Measurements from ENCODE around the gene PHLPP1.
A peak's percentile ranks its signal among the peaks of the same experiment; 100 is the strongest.

PHLPP1 gene

GRCh38 chr18:62953663-62954062 is 238.3 kb downstream of the PHLPP1 start:
- DNase-seq: no peak

GRCh38 chr18:62954366-62954765 is 239.0 kb downstream of the PHLPP1 start:
- peak; percentile 70 for DNase-seq

- DNase-seq: peak; percentile 50
These were observed 242.6 kb downstream of the PHLPP1 start for GRCh38 chr18:62957885-62958472.

GRCh38 chr18:62959481-62959880 is 244.1 kb downstream of the PHLPP1 start:
- no peak for DNase-seq

- DNase-seq: peak; percentile 87
These were observed 248.2 kb downstream of the PHLPP1 start for GRCh38 chr18:62963507-62963906.

- no peak for DNase-seq
These were observed 249.1 kb downstream of the PHLPP1 start for GRCh38 chr18:62964432-62964831.

GRCh38 chr18:62967089-62967488 is 251.7 kb downstream of the PHLPP1 start:
- no peak for DNase-seq

- no peak for DNase-seq
These were observed 258.3 kb downstream of the PHLPP1 start for GRCh38 chr18:62973689-62974088.

- DNase-seq: no peak
These were observed 259.0 kb downstream of the PHLPP1 start for GRCh38 chr18:62974388-62974787.

- DNase-seq: no peak
These were observed 259.8 kb downstream of the PHLPP1 start for GRCh38 chr18:62974928-62975675.

- no peak for DNase-seq
These were observed 260.4 kb downstream of the PHLPP1 start for GRCh38 chr18:62975785-62976184.

GRCh38 chr18:62976227-62976626 is 260.9 kb downstream of the PHLPP1 start:
- DNase-seq: no peak

- DNase-seq: no peak
These were observed 262.2 kb downstream of the PHLPP1 start for GRCh38 chr18:62977512-62977911.

- no peak for DNase-seq
These were observed 263.1 kb downstream of the PHLPP1 start for GRCh38 chr18:62978251-62979049.

GRCh38 chr18:62979176-62979575 is 263.8 kb downstream of the PHLPP1 start:
- peak; percentile 87 for DNase-seq

- DNase-seq: no peak
These were observed 264.6 kb downstream of the PHLPP1 start for GRCh38 chr18:62979900-62980299.

- no peak for DNase-seq
These were observed 266.2 kb downstream of the PHLPP1 start for GRCh38 chr18:62981566-62981965.

- DNase-seq: peak; percentile 67
These were observed 267.4 kb downstream of the PHLPP1 start for GRCh38 chr18:62982600-62983251.

GRCh38 chr18:62984656-62985315 is 269.4 kb downstream of the PHLPP1 start:
- no peak for DNase-seq

GRCh38 chr18:62986490-62986889 is 271.1 kb downstream of the PHLPP1 start:
- no peak for DNase-seq

GRCh38 chr18:62987055-62987830 is 271.9 kb downstream of the PHLPP1 start:
- peak; percentile 25 for DNase-seq

- DNase-seq: peak; percentile 27
These were observed 272.5 kb downstream of the PHLPP1 start for GRCh38 chr18:62987859-62988258.

All from NCI-H146 (cell line).